Gastrocnemius medialis (tissue), 4 donors: ENCODE results near the gene KEAP1. TPM values are rescaled to one million over a fixed set of nuclear protein-coding genes. Genes with fewer than 3 reads are reported as not detected.

ENCODE experiments used
- ATAC-seq, 2 donors: fragments of 150-250 bp; one replicate each; pipeline ENCODE4 v1.9.1; 2016
- DNase-seq, 2 donors: peaks; one replicate each; pipeline ENCODE4 v3.0.0-alpha.2; 2019
- H3K27ac ChIP-seq, 4 donors: fragments of 200-600 bp; sonication (generic); 1 replicate in 1 of 4; 2 replicates in 3 of 4; pipeline ENCODE4 v1.5.1; 2016 to 2018; ENCODE audit warnings: mild to moderate bottlenecking in 2 of 4, moderate library complexity in 1 of 4
- H3K27me3 ChIP-seq, 3 donors: fragments of 200-600 bp; sonication (generic) in 2 of 3; 1 replicate in 1 of 3; 2 replicates in 2 of 3; pipeline versions ENCODE4 v1.5.1 to v1.6.0; 2016 to 2019; ENCODE audit warnings: mild to moderate bottlenecking in 1 of 3, moderate library complexity in 1 of 3
- H3K36me3 ChIP-seq, 2 donors: fragments of 200-600 bp; sonication (generic) in 1 of 2; one replicate each; pipeline ENCODE4 v1.5.1; 2017 to 2018
- H3K4me1 ChIP-seq, 2 donors: fragments of 200-600 bp; sonication (generic) in 1 of 2; one replicate each; pipeline ENCODE4 v1.5.1; 2016 to 2017; ENCODE audit warnings: mild to moderate bottlenecking in 2 of 2
- H3K4me3 ChIP-seq, 4 donors: fragments of 200-600 bp; sonication (generic) in 3 of 4; 1 replicate in 1 of 4; 2 replicates in 3 of 4; pipeline ENCODE4 v1.5.1; 2016 to 2019; ENCODE audit warnings: mild to moderate bottlenecking in 2 of 4
- H3K9me3 ChIP-seq, 3 donors: fragments of 200-600 bp; sonication (generic) in 2 of 3; 1 replicate in 1 of 3; 2 replicates in 2 of 3; pipeline ENCODE4 v1.5.1; 2016 to 2019
- CTCF ChIP-seq, 5 experiments: fragments of 450-650 bp in 3 of 5; fragments of 200-600 bp in 2 of 5; sonication (generic) in 2 of 5; IDR thresholded peaks in 4 of 5; conservative IDR thresholded peaks in 1 of 5; 1 replicate in 4 of 5; 2 replicates in 1 of 5; pipeline ENCODE4 v1.5.1; 2016 to 2019; ENCODE audit warnings: antibody characterized with exemption in 5 of 5, mild to moderate bottlenecking in 3 of 5, moderate library complexity in 3 of 5
- POLR2A ChIP-seq, 2 donors: fragments of 450-650 bp; IDR thresholded peaks; one replicate each; pipeline ENCODE4 v1.6.1; 2017; ENCODE audit warnings: antibody characterized with exemption in 2 of 2, mild to moderate bottlenecking in 2 of 2, moderate library complexity in 2 of 2
- in situ Hi-C, 4 donors: fragments of 200-750 bp; cut with MboI; loops; one replicate each; pipeline versions ENCODE4 v1.15.0 to v1.8.0; 2017; ENCODE audit warnings: low sequenced_read_pairs in 4 of 4
- intact Hi-C: fragments of 100-400 bp; cut with DNase I; formaldehyde crosslinking; loops from one replicate; pipeline ENCODE4 v1.15.1; 2023; ENCODE audit warnings: low total_unique reads
- microRNA counts, 2 donors: library from miRNA; unstranded; fragments of <30 nt; microRNA quantifications; one replicate each; lab custom pipeline; 2016
- microRNA-seq, 2 donors: library from miRNA; unstranded; fragments of <30 nt; microRNA quantifications; one replicate each; pipeline ENCODE4, GENCODE V29; 2016; ENCODE audit warnings: borderline replicate concordance in 2 of 2
- total RNA-seq, 4 donors: library from RNA; depleted of rRNA; stranded (reverse); fragments of >200 nt; gene quantifications; one replicate each; pipeline versions ENCODE4 v1.1.0 to v1.2.3, GENCODE V29; 2016

Gene KEAP1
- total RNA-seq, 4 donors from 2014 or later: 189 to 336 (median 228) TPM

GRCh38 chr19:10442698-10443097 is 60.5 kb downstream of the KEAP1 start:
- no peak for TF ChIP-seq POLR2A (IDR thresholded peaks at IDR 0.05)
- TF ChIP-seq CTCF (IDR thresholded peaks at IDR 0.05 in 4 of 5, conservative IDR thresholded peaks at IDR 0.05 in 1 of 5): no peak
- DNase-seq (no peak), ATAC-seq (no peak)
- Histone ChIP-seq H3K27me3 (no peaks in the 10 kb centered on the region), H3K4me3 (no peak overlapping the region), H3K9me3 (no peaks in the 10 kb centered on the region), H3K36me3 (peaks cover 0 to 5% of the 10 kb centered on the region in 2 donors), H3K4me1 (peaks cover 12 to 18% of the 10 kb centered on the region in 2 donors), H3K27ac (no peak overlapping the region)
- intact Hi-C loops: no loop called here
- in situ Hi-C loops: no loop called here

- Histone ChIP-seq H3K36me3 (no peaks in the 10 kb centered on the region), H3K4me1 (peaks cover 12 to 20% of the 10 kb centered on the region in 2 donors), H3K9me3 (no peaks in the 10 kb centered on the region), H3K27me3 (no peaks in the 10 kb centered on the region), H3K27ac (peak overlapping the region in 3 of 4 donors; percentile 39 to 96 (median 67)), H3K4me3 (no peak overlapping the region)
- no peak for TF ChIP-seq POLR2A (IDR thresholded peaks at IDR 0.05)
- no peak for TF ChIP-seq CTCF (IDR thresholded peaks at IDR 0.05 in 4 of 5, conservative IDR thresholded peaks at IDR 0.05 in 1 of 5)
- peak; percentile 50 to 73 for ATAC-seq
- in situ Hi-C loops: no loop called here
- DNase-seq: peak in 1 of 2 donors; percentile 51
- intact Hi-C loops: no loop called here
These were observed 63.6 kb downstream of the KEAP1 start for GRCh38 chr19:10439588-10439987.

MicroRNAs within 50 kb of the gene (microRNA counts, 767-probe panel; counts per million panel counts)
- 356 to 448 counts per million in 2 donors for microRNA hsa-miR-1238 (lab: Ali Mortazavi, UCI)

Small RNA genes within 50 kb of the gene (microRNA-seq; reads per million reads assigned to microRNA genes)
- 0 reads per million in 2 donors for gene MIR1238

Other genes with a start within 250 kb of the KEAP1 start
- gene ICAM1, start 232.2 kb downstream of the KEAP1 start, total RNA-seq: 10 to 100 TPM in 1 of 4 donors, 1 to 10 TPM in 3; 5.0 to 10.5 (median 7.7) TPM
- not detected for gene ICAM4, start 216.4 kb downstream of the KEAP1 start, total RNA-seq
- not detected for gene ICAM5, start 213.4 kb downstream of the KEAP1 start, total RNA-seq
- gene ZGLP1, start 193.5 kb downstream of the KEAP1 start, total RNA-seq: 1 to 10 TPM in 1 of 4 donors, under 1 TPM in 1, not detected in 2; 0.80 to 3.1 TPM
- 10 to 100 TPM in 3 of 4 donors, 1 to 10 TPM in 1; 9.1 to 32.0 (median 21.9) TPM for gene FDX2, start 187.3 kb downstream of the KEAP1 start, total RNA-seq
- gene RAVER1, start 169.8 kb downstream of the KEAP1 start, total RNA-seq: 10 to 100 TPM; 10.0 to 15.9 (median 11.8) TPM
- gene ICAM3, start 163.7 kb downstream of the KEAP1 start, total RNA-seq: 1 to 10 TPM; 2.0 to 5.0 (median 3.2) TPM
- 10 to 100 TPM; 32.6 to 58.5 (median 50.9) TPM for gene TYK2, start 122.8 kb downstream of the KEAP1 start, total RNA-seq
- 100 to 1,000 TPM; 133 to 189 (median 163) TPM for gene CDC37, start 99.8 kb downstream of the KEAP1 start, total RNA-seq
- 10 to 100 TPM in 1 of 4 donors, 1 to 10 TPM in 3; 6.4 to 10.1 (median 8.4) TPM for gene PDE4A, start 82.8 kb downstream of the KEAP1 start, total RNA-seq
- not detected for gene S1PR5, start 14.1 kb upstream of the KEAP1 start, total RNA-seq
- 100 to 1,000 TPM in 2 of 4 donors, 10 to 100 TPM in 2; 67.6 to 127 (median 96.0) TPM for gene ATG4D, start 40.5 kb upstream of the KEAP1 start, total RNA-seq
- 10 to 100 TPM; 16.8 to 24.1 (median 19.9) TPM for gene KRI1, start 62.7 kb upstream of the KEAP1 start, total RNA-seq
- 10 to 100 TPM in 3 of 4 donors, 1 to 10 TPM in 1; 7.3 to 18.1 (median 13.4) TPM for gene CDKN2D, start 65.6 kb upstream of the KEAP1 start, total RNA-seq
- under 1 TPM in 1 of 4 donors, not detected in 3; 0.32 TPM for gene AP1M2, start 84.0 kb upstream of the KEAP1 start, total RNA-seq
- 100 to 1,000 TPM in 2 of 4 donors, 10 to 100 TPM in 2; 51.1 to 168 (median 105) TPM for gene SLC44A2, start 122.2 kb upstream of the KEAP1 start, total RNA-seq
- 10 to 100 TPM; 67.3 to 88.2 (median 76.6) TPM for gene ILF3, start 151.0 kb upstream of the KEAP1 start, total RNA-seq
- 10 to 100 TPM in 3 of 4 donors, 1 to 10 TPM in 1; 9.5 to 25.7 (median 15.4) TPM for gene QTRT1, start 198.1 kb upstream of the KEAP1 start, total RNA-seq
- gene DNM2, start 214.7 kb upstream of the KEAP1 start, total RNA-seq: 100 to 1,000 TPM in 3 of 4 donors, 10 to 100 TPM in 1; 76.2 to 131 (median 108) TPM